OCI-LY7 (cell line): ENCODE results near the gene IRGC. TPM values are rescaled to one million over a fixed set of nuclear protein-coding genes. Genes with fewer than 3 reads are reported as not detected.

ENCODE experiments used
- BruUV-seq: library from RNA; stranded (reverse); fragments of 400-500 nt; replicated peaks from 2 replicates; lab custom pipeline; 2021; lab: Mats Ljungman, UMichigan
- CTCF ChIA-PET: fragments of 300-600 bp; sonication (Branson Sonifier 250); formaldehyde crosslinking; loops from one replicate; lab custom pipeline; 2022; ENCODE audit warnings: antibody characterized with exemption; ENCODE audit not compliant: unreplicated experiment; lab: Charles Lee
- POLR2A ChIA-PET: fragments of 300-600 bp; sonication (Branson Sonifier 250); formaldehyde crosslinking; loops from one replicate; lab custom pipeline; 2022; ENCODE audit warnings: antibody characterized with exemption; lab: Charles Lee
- DNase-seq: peaks from one replicate; pipeline ENCODE4 v3.0.0-alpha.2; 2015; ENCODE audit warnings: low spot score
- H2AFZ ChIP-seq: fragments of 200-600 bp; sonication (generic), shearing (Covaris generic); 2 replicates; pipeline ENCODE4 v1.6.1; 2014; ENCODE audit warnings: mild to moderate bottlenecking, antibody characterized with exemption, low read length, moderate library complexity
- H3K27ac ChIP-seq: fragments of 200-600 bp; sonication (generic); 2 replicates; pipeline ENCODE4 v1.5.1; 2014; ENCODE audit warnings: mixed run types, low read depth, mild to moderate bottlenecking, moderate library complexity, low read length, inconsistent platforms; ENCODE audit not compliant: poor library complexity, severe bottlenecking
- H3K36me3 ChIP-seq: fragments of 200-600 bp; sonication (generic); 2 replicates; pipeline ENCODE4 v1.6.1; 2014; ENCODE audit warnings: mild to moderate bottlenecking, antibody characterized with exemption, low read length, moderate library complexity, mixed read lengths; ENCODE audit not compliant: insufficient read depth
- H3K4me1 ChIP-seq: fragments of 200-600 bp; sonication (generic); 2 replicates; pipeline ENCODE4 v1.5.1; 2014; ENCODE audit warnings: mild to moderate bottlenecking, low read length; ENCODE audit not compliant: insufficient read depth, poor library complexity, severe bottlenecking
- H3K4me2 ChIP-seq: fragments of 200-600 bp; sonication (generic); 2 replicates; pipeline ENCODE4 v1.6.1; 2014; ENCODE audit warnings: mild to moderate bottlenecking, low read length
- H3K4me3 ChIP-seq: fragments of 200-600 bp; sonication (generic); 2 replicates; pipeline ENCODE4 v1.5.1; 2014; ENCODE audit warnings: mild to moderate bottlenecking, low read depth, low read length; ENCODE audit not compliant: poor library complexity, severe bottlenecking
- H3K79me2 ChIP-seq: fragments of 200-600 bp; sonication (generic); 2 replicates; pipeline ENCODE4 v1.6.1; 2016; ENCODE audit warnings: low read depth, mild to moderate bottlenecking, low read length, moderate library complexity, mixed read lengths; ENCODE audit not compliant: insufficient read depth
- H3K9me2 ChIP-seq: fragments of 200-600 bp; sonication (generic); 2 replicates; pipeline ENCODE4 v1.6.1; 2016; ENCODE audit warnings: mild to moderate bottlenecking, low read length, mixed read lengths; ENCODE audit not compliant: insufficient read depth
- H3K9me3 ChIP-seq: fragments of 200-600 bp; sonication (generic); 2 replicates; pipeline ENCODE4 v1.6.1; 2014; ENCODE audit warnings: mild to moderate bottlenecking, mixed run types, low read length, mixed read lengths
- H4K20me1 ChIP-seq: fragments of 200-600 bp; sonication (generic); 2 replicates; pipeline ENCODE4 v1.6.1; 2014; ENCODE audit warnings: mild to moderate bottlenecking, antibody characterized with exemption, low read length, moderate library complexity, mixed read lengths; ENCODE audit not compliant: insufficient read depth
- CTCF ChIP-seq: fragments of 200-600 bp; sonication (generic); conservative IDR thresholded peaks from 2 replicates; pipeline ENCODE4 v1.5.1; 2014; ENCODE audit warnings: mild to moderate bottlenecking, antibody characterized with exemption, low read length, moderate library complexity, mixed read lengths
- EZH2phosphoT487 ChIP-seq: fragments of 200-600 bp; sonication (generic); IDR thresholded peaks from 2 replicates; pipeline ENCODE4 v1.6.1; 2018; ENCODE audit warnings: low read depth, borderline replicate concordance, mild to moderate bottlenecking, mixed run types, antibody characterized with exemption, low read length, moderate library complexity, mixed read lengths
- intact Hi-C: fragments of 100-400 bp; cut with micrococcal nuclease; formaldehyde crosslinking; loops from one replicate; pipeline ENCODE4 v1.10.0; 2022; ENCODE audit not compliant: unreplicated experiment
- total RNA-seq, 2 experiments: library from RNA; depleted of rRNA in 1 of 2; stranded (reverse); fragments of >200 nt in 1 of 2; shearing (Covaris generic) in 1 of 2; gene quantifications; 2 replicates each; pipeline ENCODE4 v1.2.3, GENCODE V29; 2014 to 2022

Gene IRGC
- total RNA-seq, 2 experiments from 2014 or later: not detected

GRCh38 chr19:43692877-43693276 is 23.0 kb upstream of the IRGC start:
- Histone ChIP-seq H3K4me3 (no peak overlapping the region), H3K9me3 (no peaks in the 10 kb centered on the region), H3K4me1 (no peaks in the 10 kb centered on the region), H3K4me2 (no peak overlapping the region), H2AFZ (no peak overlapping the region), H4K20me1 (no peaks in the 10 kb centered on the region), H3K36me3 (no peaks in the 10 kb centered on the region), H3K27ac (no peak overlapping the region), H3K79me2 (no peaks in the 10 kb centered on the region), H3K9me2 (no peaks in the 10 kb centered on the region)
- no peak for TF ChIP-seq CTCF
- TF ChIP-seq EZH2phosphoT487: no peak
- intact Hi-C loops: no loop called here
- BruUV-seq: no TSS peak
- DNase-seq: no peak
- ChIA-PET CTCF (interaction anchor here (0.6 kb wide), 1 partner anchor 118 kb away, joined by 6 read pairs; no protein-coding TSS in a partner anchor), POLR2A (no interaction called here)

DNA sequence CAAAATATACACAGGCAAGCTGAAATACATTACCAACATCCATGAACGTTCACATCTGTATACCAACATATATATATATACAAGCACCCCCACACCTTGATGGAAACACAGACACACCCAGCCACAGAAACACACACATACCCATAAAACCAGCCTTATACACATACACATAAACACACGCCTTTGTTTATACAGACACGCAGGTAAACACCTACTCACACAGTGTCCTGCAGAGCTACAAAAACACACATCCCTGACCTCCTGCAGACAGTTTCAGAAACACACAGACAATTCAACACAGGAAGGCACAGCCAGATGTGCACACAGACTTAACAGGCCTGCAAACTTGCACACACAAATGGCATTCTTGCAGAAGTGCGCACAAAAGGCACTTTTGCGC is 21.3 kb upstream of the IRGC start:
- no peaks in the 10 kb centered on the region for H3K4me1 ChIP-seq
- ChIA-PET POLR2A (no interaction called here), CTCF (no interaction called here)
- no peaks in the 10 kb centered on the region for H4K20me1 ChIP-seq
- H3K9me3 ChIP-seq: no peaks in the 10 kb centered on the region
- H3K36me3 ChIP-seq: no peaks in the 10 kb centered on the region
- no peak overlapping the region for H3K27ac ChIP-seq
- no peak for DNase-seq
- no peaks in the 10 kb centered on the region for H3K9me2 ChIP-seq
- no peak overlapping the region for H2AFZ ChIP-seq
- no TSS peak for BruUV-seq
- TF ChIP-seq CTCF: no peak
- no peak for TF ChIP-seq EZH2phosphoT487
- no peaks in the 10 kb centered on the region for H3K79me2 ChIP-seq
- no peak overlapping the region for H3K4me2 ChIP-seq
- no peak overlapping the region for H3K4me3 ChIP-seq
- intact Hi-C loops: no loop called here

- no peak for DNase-seq
- H3K79me2 ChIP-seq: no peaks in the 10 kb centered on the region
- no peak overlapping the region for H3K4me3 ChIP-seq
- POLR2A ChIA-PET: no interaction called here
- H3K4me2 ChIP-seq: no peak overlapping the region
- TF ChIP-seq EZH2phosphoT487 (no peak), CTCF (no peak)
- CTCF ChIA-PET: no interaction called here
- H3K4me1 ChIP-seq: no peaks in the 10 kb centered on the region
- BruUV-seq: no TSS peak
- H2AFZ ChIP-seq: no peak overlapping the region
- intact Hi-C loops: no loop called here
- H4K20me1 ChIP-seq: no peaks in the 10 kb centered on the region
- no peak overlapping the region for H3K27ac ChIP-seq
- H3K9me3 ChIP-seq: no peaks in the 10 kb centered on the region
- H3K36me3 ChIP-seq: no peaks in the 10 kb centered on the region
- no peaks in the 10 kb centered on the region for H3K9me2 ChIP-seq
Observed at GRCh38 chr19:43695985-43696704, 19.7 kb upstream of the IRGC start.
